ENCODE data around the gene NCKAP1. TPM values are rescaled to one million over a fixed set of nuclear protein-coding genes. Genes with fewer than 3 reads are reported as not detected.

The NCKAP1 gene
- total RNA-seq, 1 experiment from 2014 or later = 173 TPM

GRCh38 chr2:183033951-183034350 is 4.3 kb downstream of the NCKAP1 start (continued):
- TF ChIP-seq, protein P1, sequence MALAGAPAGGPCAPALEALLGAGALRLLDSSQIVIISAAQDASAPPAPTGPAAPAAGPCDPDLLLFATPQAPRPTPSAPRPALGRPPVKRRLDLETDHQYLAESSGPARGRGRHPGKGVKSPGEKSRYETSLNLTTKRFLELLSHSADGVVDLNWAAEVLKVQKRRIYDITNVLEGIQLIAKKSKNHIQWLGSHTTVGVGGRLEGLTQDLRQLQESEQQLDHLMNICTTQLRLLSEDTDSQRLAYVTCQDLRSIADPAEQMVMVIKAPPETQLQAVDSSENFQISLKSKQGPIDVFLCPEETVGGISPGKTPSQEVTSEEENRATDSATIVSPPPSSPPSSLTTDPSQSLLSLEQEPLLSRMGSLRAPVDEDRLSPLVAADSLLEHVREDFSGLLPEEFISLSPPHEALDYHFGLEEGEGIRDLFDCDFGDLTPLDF (CRISPR knock-in tag; IDR thresholded peaks at IDR 0.05) = no peak
- TF ChIP-seq KAT7 (CRISPR knock-in tag; IDR thresholded peaks at IDR 0.05; ENCODE audit: borderline replicate concordance) (no peak), TEAD4 (CRISPR knock-in tag; IDR thresholded peaks at IDR 0.05) (no peak), ZNF219 (CRISPR knock-in tag; IDR thresholded peaks at IDR 0.05; ENCODE audit: borderline replicate concordance) (no peak), NR2C2 (CRISPR knock-in tag; IDR thresholded peaks at IDR 0.05) (no peak)

DNA sequence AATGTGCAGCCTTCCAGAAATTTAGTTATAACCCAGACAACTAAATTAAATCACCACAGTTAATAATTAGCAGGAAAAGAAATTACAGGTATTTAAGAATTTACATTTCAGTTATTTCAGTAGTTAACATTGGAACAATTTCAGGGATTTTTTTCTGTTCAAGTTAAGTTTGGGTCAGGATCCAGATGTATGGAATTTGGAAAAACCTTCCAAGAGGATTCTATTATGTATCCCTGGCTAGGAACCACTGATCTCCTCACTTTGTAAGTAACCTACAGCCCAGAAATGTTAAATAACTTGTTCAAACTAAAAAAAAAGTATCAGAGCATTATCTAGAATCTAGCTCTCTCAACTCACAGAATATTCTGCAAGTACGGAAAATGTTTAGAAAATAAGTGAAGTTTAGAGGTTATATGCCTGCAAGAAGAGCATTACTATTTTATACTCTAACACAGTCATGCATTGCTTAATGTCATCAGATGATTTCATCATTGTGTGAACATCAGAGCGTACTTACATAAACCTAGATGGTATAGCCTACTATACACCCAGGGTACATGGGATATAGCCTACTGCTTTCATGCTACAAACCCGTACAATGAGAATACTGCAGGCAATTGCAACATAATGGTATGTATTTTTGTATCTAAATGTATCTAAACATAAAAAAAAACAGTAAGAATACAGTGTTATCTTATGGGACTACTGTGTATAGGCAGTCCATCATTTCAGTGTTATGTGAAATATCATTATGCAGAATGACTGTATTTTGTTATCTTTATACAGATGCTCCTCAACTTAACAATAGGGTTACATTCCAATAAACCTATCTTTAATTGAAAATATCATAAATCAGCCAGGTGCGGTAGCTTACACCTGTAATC is 6.1 kb downstream of the NCKAP1 start:
- Mint-ChIP-seq H3K4me1 (peaks cover 65% of the 10 kb centered on the region), H3K36me3 (no peaks in the 10 kb centered on the region), H3K27me3 (ENCODE audit: low read depth) (no peaks in the 10 kb centered on the region), H3K27ac (peak overlapping the region; percentile 43; the same call in 1 of the 2 replicates), H3K9me3 (no peaks in the 10 kb centered on the region), H3K4me3 (no peak overlapping the region)
- POLR2A ChIA-PET = no interaction called here
- TF ChIP-seq, protein P2, sequence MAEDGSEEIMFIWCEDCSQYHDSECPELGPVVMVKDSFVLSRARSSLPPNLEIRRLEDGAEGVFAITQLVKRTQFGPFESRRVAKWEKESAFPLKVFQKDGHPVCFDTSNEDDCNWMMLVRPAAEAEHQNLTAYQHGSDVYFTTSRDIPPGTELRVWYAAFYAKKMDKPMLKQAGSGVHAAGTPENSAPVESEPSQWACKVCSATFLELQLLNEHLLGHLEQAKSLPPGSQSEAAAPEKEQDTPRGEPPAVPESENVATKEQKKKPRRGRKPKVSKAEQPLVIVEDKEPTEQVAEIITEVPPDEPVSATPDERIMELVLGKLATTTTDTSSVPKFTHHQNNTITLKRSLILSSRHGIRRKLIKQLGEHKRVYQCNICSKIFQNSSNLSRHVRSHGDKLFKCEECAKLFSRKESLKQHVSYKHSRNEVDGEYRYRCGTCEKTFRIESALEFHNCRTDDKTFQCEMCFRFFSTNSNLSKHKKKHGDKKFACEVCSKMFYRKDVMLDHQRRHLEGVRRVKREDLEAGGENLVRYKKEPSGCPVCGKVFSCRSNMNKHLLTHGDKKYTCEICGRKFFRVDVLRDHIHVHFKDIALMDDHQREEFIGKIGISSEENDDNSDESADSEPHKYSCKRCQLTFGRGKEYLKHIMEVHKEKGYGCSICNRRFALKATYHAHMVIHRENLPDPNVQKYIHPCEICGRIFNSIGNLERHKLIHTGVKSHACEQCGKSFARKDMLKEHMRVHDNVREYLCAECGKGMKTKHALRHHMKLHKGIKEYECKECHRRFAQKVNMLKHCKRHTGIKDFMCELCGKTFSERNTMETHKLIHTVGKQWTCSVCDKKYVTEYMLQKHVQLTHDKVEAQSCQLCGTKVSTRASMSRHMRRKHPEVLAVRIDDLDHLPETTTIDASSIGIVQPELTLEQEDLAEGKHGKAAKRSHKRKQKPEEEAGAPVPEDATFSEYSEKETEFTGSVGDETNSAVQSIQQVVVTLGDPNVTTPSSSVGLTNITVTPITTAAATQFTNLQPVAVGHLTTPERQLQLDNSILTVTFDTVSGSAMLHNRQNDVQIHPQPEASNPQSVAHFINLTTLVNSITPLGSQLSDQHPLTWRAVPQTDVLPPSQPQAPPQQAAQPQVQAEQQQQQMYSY (CRISPR knock-in tag; IDR thresholded peaks at IDR 0.05) = no peak
- TF ChIP-seq MXD4 (CRISPR knock-in tag; IDR thresholded peaks at IDR 0.05; ENCODE audit: borderline replicate concordance) = no peak
- TF ChIP-seq GABPB1 (CRISPR knock-in tag; IDR thresholded peaks at IDR 0.05) = peak; percentile 99
- CTCF ChIA-PET = interaction anchor here (0.6 to 0.9 kb wide), 2 partner anchors 17 to 28 kb away, joined by 3 read pairs; no protein-coding TSS in a partner anchor
- DNase-seq (ENCODE audit: low spot score) (no peak), ATAC-seq (no peak)

GRCh38 chr2:183029219-183029618 is 9.0 kb downstream of the NCKAP1 start:
- POLR2A ChIA-PET = no interaction called here
- DNase-seq (ENCODE audit: low spot score) = no peak
- CTCF ChIA-PET = no interaction called here
- H3K4me3 Mint-ChIP-seq = no peak overlapping the region
- no peak for TF ChIP-seq ZNF512 (CRISPR knock-in tag; IDR thresholded peaks at IDR 0.05; ENCODE audit: borderline replicate concordance)
- TF ChIP-seq, protein P3, sequence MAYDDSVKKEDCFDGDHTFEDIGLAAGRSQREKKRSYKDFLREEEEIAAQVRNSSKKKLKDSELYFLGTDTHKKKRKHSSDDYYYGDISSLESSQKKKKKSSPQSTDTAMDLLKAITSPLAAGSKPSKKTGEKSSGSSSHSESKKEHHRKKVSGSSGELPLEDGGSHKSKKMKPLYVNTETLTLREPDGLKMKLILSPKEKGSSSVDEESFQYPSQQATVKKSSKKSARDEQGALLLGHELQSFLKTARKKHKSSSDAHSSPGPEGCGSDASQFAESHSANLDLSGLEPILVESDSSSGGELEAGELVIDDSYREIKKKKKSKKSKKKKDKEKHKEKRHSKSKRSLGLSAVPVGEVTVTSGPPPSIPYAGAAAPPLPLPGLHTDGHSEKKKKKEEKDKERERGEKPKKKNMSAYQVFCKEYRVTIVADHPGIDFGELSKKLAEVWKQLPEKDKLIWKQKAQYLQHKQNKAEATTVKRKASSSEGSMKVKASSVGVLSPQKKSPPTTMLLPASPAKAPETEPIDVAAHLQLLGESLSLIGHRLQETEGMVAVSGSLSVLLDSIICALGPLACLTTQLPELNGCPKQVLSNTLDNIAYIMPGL (CRISPR knock-in tag; IDR thresholded peaks at IDR 0.05) = no peak
- TF ChIP-seq TP53 (CRISPR knock-in tag; IDR thresholded peaks at IDR 0.05) = no peak
- TF ChIP-seq SMAD3 (CRISPR knock-in tag; IDR thresholded peaks at IDR 0.05; ENCODE audit: borderline replicate concordance) = no peak
- no peak for TF ChIP-seq ZBTB21 (CRISPR knock-in tag; IDR thresholded peaks at IDR 0.05; ENCODE audit: borderline replicate concordance)
- H3K4me1 Mint-ChIP-seq = peaks cover 46% of the 10 kb centered on the region
- no peaks in the 10 kb centered on the region for H3K27me3 Mint-ChIP-seq (ENCODE audit: low read depth)
- H3K27ac Mint-ChIP-seq = peak overlapping the region; percentile 43; the same call in 1 of the 2 replicates
- no peak for ATAC-seq
- no peaks in the 10 kb centered on the region for H3K36me3 Mint-ChIP-seq
- no peaks in the 10 kb centered on the region for H3K9me3 Mint-ChIP-seq

Measured in WTC11 (cell line).